Trophoblast cell (in vitro differentiated cells and primary cell): ENCODE measurements around the gene ST14.
A peak's percentile ranks its signal among the peaks of the same experiment; 100 is the strongest.

Experiments used
- DNase-seq, 2 donors: peaks; one replicate each; pipeline ENCODE4 v3.0.0-alpha.2; 2016
- H2AFZ ChIP-seq: 2 replicates; pipeline ENCODE4 v1.6.1; 2013; ENCODE audit warnings: low read length, moderate library complexity, mild to moderate bottlenecking; ENCODE audit not compliant: insufficient read depth, poor library complexity
- H2AK5ac ChIP-seq: 2 replicates; pipeline ENCODE4 v1.6.1; 2013; ENCODE audit warnings: mild to moderate bottlenecking, low read length
- H2BK120ac ChIP-seq: 2 replicates; pipeline ENCODE4 v1.6.1; 2013; ENCODE audit warnings: low read length, mild to moderate bottlenecking, moderate library complexity; ENCODE audit not compliant: insufficient read depth, poor library complexity
- H2BK12ac ChIP-seq: 2 replicates; pipeline ENCODE4 v1.6.1; 2013; ENCODE audit warnings: mild to moderate bottlenecking, low read length, moderate library complexity
- H2BK5ac ChIP-seq: 2 replicates; pipeline ENCODE4 v1.6.1; 2013; ENCODE audit warnings: low read length, low read depth, moderate library complexity, mild to moderate bottlenecking; ENCODE audit not compliant: poor library complexity
- H3K14ac ChIP-seq: 2 replicates; pipeline ENCODE4 v1.6.1; 2013; ENCODE audit warnings: mild to moderate bottlenecking, low read length
- H3K18ac ChIP-seq: 2 replicates; pipeline ENCODE4 v1.6.1; 2013; ENCODE audit warnings: mild to moderate bottlenecking, low read length
- H3K23ac ChIP-seq: 2 replicates; pipeline ENCODE4 v1.6.1; 2013; ENCODE audit warnings: low read length
- H3K27ac ChIP-seq: 2 replicates; pipeline ENCODE4 v1.5.1; 2013; ENCODE audit warnings: low read depth, mild to moderate bottlenecking, inconsistent platforms, low read length, moderate library complexity
- H3K27me3 ChIP-seq: 2 replicates; pipeline ENCODE4 v1.6.1; 2013; ENCODE audit warnings: inconsistent platforms, mild to moderate bottlenecking, low read length, moderate library complexity; ENCODE audit not compliant: insufficient read depth
- H3K36me3 ChIP-seq, 2 experiments: 1 replicate in 1 of 2; 2 replicates in 1 of 2; pipeline ENCODE4 v1.6.1; 2013; ENCODE audit warnings: low read length in 2 of 2, mild to moderate bottlenecking in 2 of 2, moderate library complexity in 1 of 2; ENCODE audit not compliant: insufficient read depth in 2 of 2, control insufficient read depth in 1 of 2
- H3K4ac ChIP-seq: 2 replicates; pipeline ENCODE4 v1.6.1; 2013; ENCODE audit warnings: low read depth, mild to moderate bottlenecking, low read length, moderate library complexity
- H3K4me1 ChIP-seq, 2 experiments: 1 replicate in 1 of 2; 2 replicates in 1 of 2; pipeline ENCODE4 v1.6.1; 2013; ENCODE audit warnings: low read length in 2 of 2, mild to moderate bottlenecking in 2 of 2, moderate library complexity in 1 of 2; ENCODE audit not compliant: insufficient read depth in 2 of 2, control insufficient read depth in 1 of 2
- H3K4me2 ChIP-seq: 2 replicates; pipeline ENCODE4 v1.6.1; 2013; ENCODE audit warnings: inconsistent platforms, mild to moderate bottlenecking, low read length, moderate library complexity
- H3K4me3 ChIP-seq: 2 replicates; pipeline ENCODE4 v1.5.1; 2013; ENCODE audit warnings: mild to moderate bottlenecking, low read depth, low read length, inconsistent platforms
- H3K79me1 ChIP-seq: one replicate; pipeline ENCODE4 v1.6.1; 2013; ENCODE audit warnings: low read length
- H3K79me2 ChIP-seq: 2 replicates; pipeline ENCODE4 v1.6.1; 2013; ENCODE audit warnings: low read length, mild to moderate bottlenecking; ENCODE audit not compliant: control insufficient read depth, insufficient read depth, poor library complexity
- H3K9ac ChIP-seq: 2 replicates; pipeline ENCODE4 v1.6.1; 2013; ENCODE audit warnings: mild to moderate bottlenecking, low read length
- H3K9me3 ChIP-seq: 2 replicates; pipeline ENCODE4 v1.6.1; 2013; ENCODE audit warnings: low read depth, mild to moderate bottlenecking, control low read depth, inconsistent platforms, low read length; ENCODE audit not compliant: insufficient read depth
- H4K12ac ChIP-seq: 2 replicates; pipeline ENCODE4 v1.6.1; 2013; ENCODE audit warnings: low read depth, mild to moderate bottlenecking, low read length, moderate library complexity
- H4K8ac ChIP-seq: 2 replicates; pipeline ENCODE4 v1.6.1; 2013; ENCODE audit warnings: low read depth, mild to moderate bottlenecking, low read length, moderate library complexity
- H4K91ac ChIP-seq: one replicate; pipeline ENCODE4 v1.6.1; 2013; ENCODE audit warnings: low read depth, mild to moderate bottlenecking, low read length, moderate library complexity
- WGBS: extraction: QIAGEN DNeasy Blood & Tissue Kit; methylation state at CpG from one replicate; pipeline ENCODE4 v1.1.7; 2013; ENCODE audit warnings: missing lambda C conversion rate; ENCODE audit not compliant: insufficient read length, insufficient coverage; ENCODE audit errors: extremely low coverage; 5-methylcytosine and 5-hydroxymethylcytosine counted together

Gene ST14

GRCh38 chr11:130136107-130136506 lies 23.5 kb upstream of the ST14 start:
- H2AFZ ChIP-seq, result no peak overlapping the region
- no peak overlapping the region for H4K8ac ChIP-seq
- no peak for DNase-seq
- no peak overlapping the region for H3K23ac ChIP-seq
- H3K4ac ChIP-seq, result no peak overlapping the region
- no peaks in the 10 kb centered on the region for H3K27me3 ChIP-seq
- no peaks in the 10 kb centered on the region for H3K79me2 ChIP-seq
- no peaks in the 10 kb centered on the region for H3K9me3 ChIP-seq
- no peak overlapping the region for H2BK5ac ChIP-seq
- no peak overlapping the region for H3K27ac ChIP-seq
- H2BK12ac ChIP-seq, result no peak overlapping the region
- H3K9ac ChIP-seq, result no peak overlapping the region
- no peak overlapping the region for H3K14ac ChIP-seq
- H4K91ac ChIP-seq, result no peak overlapping the region
- H3K79me1 ChIP-seq, result no peaks in the 10 kb centered on the region
- peaks cover 42 to 62% of the 10 kb centered on the region in 2 experiments for H3K36me3 ChIP-seq
- no peak overlapping the region for H3K18ac ChIP-seq
- H4K12ac ChIP-seq, result no peak overlapping the region
- WGBS, result no CpG with 5 or more reads among the region's 7 CpGs
- no peak overlapping the region for H2AK5ac ChIP-seq
- no peak overlapping the region for H2BK120ac ChIP-seq
- H3K4me3 ChIP-seq, result no peak overlapping the region
- no peak overlapping the region for H3K4me2 ChIP-seq
- no peaks in the 10 kb centered on the region for H3K4me1 ChIP-seq

- no peak overlapping the region for H2BK120ac ChIP-seq
- H2AFZ ChIP-seq, result no peak overlapping the region
- H3K18ac ChIP-seq, result no peak overlapping the region
- H3K79me2 ChIP-seq, result no peaks in the 10 kb centered on the region
- no CpG with 5 or more reads among the region's 9 CpGs for WGBS
- H2BK12ac ChIP-seq, result no peak overlapping the region
- no peak overlapping the region for H3K9ac ChIP-seq
- H3K79me1 ChIP-seq, result no peaks in the 10 kb centered on the region
- no peak overlapping the region for H4K8ac ChIP-seq
- no peaks in the 10 kb centered on the region for H3K27me3 ChIP-seq
- no peak overlapping the region for H3K27ac ChIP-seq
- H4K12ac ChIP-seq, result no peak overlapping the region
- peaks cover 2% of the 10 kb centered on the region for H3K9me3 ChIP-seq
- no peaks in the 10 kb centered on the region for H3K4me1 ChIP-seq
- no peak overlapping the region for H3K4me2 ChIP-seq
- H3K4me3 ChIP-seq, result no peak overlapping the region
- H3K36me3 ChIP-seq, result peaks cover 50 to 70% of the 10 kb centered on the region in 2 experiments
- no peak overlapping the region for H2AK5ac ChIP-seq
- no peak overlapping the region for H4K91ac ChIP-seq
- DNase-seq, result no peak
- H3K14ac ChIP-seq, result no peak overlapping the region
- H3K23ac ChIP-seq, result no peak overlapping the region
- no peak overlapping the region for H2BK5ac ChIP-seq
- H3K4ac ChIP-seq, result no peak overlapping the region
Observed at GRCh38 chr11:130137999-130138398, 21.6 kb upstream of the ST14 start.

GRCh38 chr11:130139401-130139800 lies 20.2 kb upstream of the ST14 start:
- no peak overlapping the region for H2BK120ac ChIP-seq
- peaks cover 47 to 69% of the 10 kb centered on the region in 2 experiments for H3K36me3 ChIP-seq
- H2AFZ ChIP-seq, result no peak overlapping the region
- H4K8ac ChIP-seq, result no peak overlapping the region
- H3K4me2 ChIP-seq, result no peak overlapping the region
- H3K23ac ChIP-seq, result no peak overlapping the region
- no peaks in the 10 kb centered on the region for H3K79me1 ChIP-seq
- no peak overlapping the region for H3K18ac ChIP-seq
- no peak overlapping the region for H4K12ac ChIP-seq
- no peaks in the 10 kb centered on the region for H3K27me3 ChIP-seq
- H3K79me2 ChIP-seq, result no peaks in the 10 kb centered on the region
- no peak overlapping the region for H4K91ac ChIP-seq
- no CpG with 5 or more reads among the region's 13 CpGs for WGBS
- H3K9ac ChIP-seq, result no peak overlapping the region
- no peak overlapping the region for H2AK5ac ChIP-seq
- no peak for DNase-seq
- no peak overlapping the region for H2BK12ac ChIP-seq
- H3K9me3 ChIP-seq, result peaks cover 2% of the 10 kb centered on the region
- H3K4me3 ChIP-seq, result no peak overlapping the region
- no peak overlapping the region for H3K14ac ChIP-seq
- H2BK5ac ChIP-seq, result no peak overlapping the region
- H3K27ac ChIP-seq, result no peak overlapping the region
- no peak overlapping the region for H3K4ac ChIP-seq
- H3K4me1 ChIP-seq, result no peaks in the 10 kb centered on the region

- Histone ChIP-seq H2BK120ac (no peak overlapping the region), H3K9me3 (peaks cover 2% of the 10 kb centered on the region), H4K91ac (no peak overlapping the region), H2AFZ (no peak overlapping the region), H2BK5ac (no peak overlapping the region), H3K79me2 (no peaks in the 10 kb centered on the region), H3K27me3 (no peaks in the 10 kb centered on the region), H3K4me2 (no peak overlapping the region), H3K4me1 (peaks cover 3 to 6% of the 10 kb centered on the region in 2 experiments), H4K8ac (no peak overlapping the region), H2AK5ac (no peak overlapping the region), H3K27ac (no peak overlapping the region), H3K14ac (no peak overlapping the region), H3K79me1 (no peaks in the 10 kb centered on the region), H3K9ac (no peak overlapping the region), H3K18ac (no peak overlapping the region), H2BK12ac (no peak overlapping the region), H3K23ac (peak overlapping the region; percentile 48), H4K12ac (no peak overlapping the region), H3K4ac (no peak overlapping the region), H3K4me3 (no peak overlapping the region), H3K36me3 (peaks cover 32 to 54% of the 10 kb centered on the region in 2 experiments)
- DNase-seq, result no peak
- WGBS, result no CpG with 5 or more reads among the region's 19 CpGs
Observed at GRCh38 chr11:130141561-130142341, 17.8 kb upstream of the ST14 start.
